ENCODE measurements around the gene PLEKHA5.
"Not testable (repeated sequence)": the region's sequence is repeated elsewhere in the genome, so short reads cannot be mapped to it uniquely, and the experiment has no call there.

PLEKHA5 gene

GRCh38 chr12:19169222-19169621 lies 39.7 kb downstream of the PLEKHA5 start:
- DNase-seq (ENCODE audit: low read depth) = no peak

DNA sequence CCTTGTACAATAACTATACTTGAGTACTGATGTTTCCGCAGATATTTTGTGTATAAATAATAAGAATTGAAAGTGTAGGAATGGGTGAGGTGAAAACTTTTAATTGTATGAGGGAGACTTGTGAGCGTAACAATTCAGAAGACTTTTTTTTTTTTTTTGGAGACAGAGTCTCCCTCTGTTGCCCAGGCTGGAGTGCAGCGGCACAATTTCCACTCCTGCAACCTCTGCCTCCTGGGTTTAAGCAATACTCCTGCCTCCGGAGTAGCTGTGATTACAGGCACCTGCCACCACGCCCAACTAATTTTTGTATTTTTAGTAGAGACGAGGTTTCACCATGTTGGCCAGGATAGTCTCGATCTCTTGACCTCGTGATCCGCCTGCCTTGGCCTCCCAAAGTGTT lies 40.8 kb downstream of the PLEKHA5 start:
- DNase-seq (ENCODE audit: low read depth) = not testable (repeated sequence)

DNA sequence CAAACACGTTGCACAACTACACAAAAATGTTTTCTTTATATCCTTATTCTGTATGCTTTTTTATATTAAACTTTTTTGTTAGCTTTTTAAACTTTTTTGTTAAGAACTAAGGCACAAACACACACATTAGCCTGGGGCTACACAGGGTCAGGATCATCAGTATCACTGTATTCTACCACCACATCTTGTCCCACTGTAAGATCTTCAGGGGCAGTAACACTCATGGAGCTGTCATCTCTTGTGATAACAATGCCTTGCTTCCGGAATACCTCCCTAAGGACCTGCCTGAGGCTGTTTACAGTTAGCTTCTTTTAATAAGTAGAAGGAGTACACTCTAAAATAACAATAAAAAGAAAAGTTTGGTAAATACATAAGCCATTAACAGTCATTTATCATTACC lies 42.2 kb downstream of the PLEKHA5 start:
- DNase-seq (ENCODE audit: low read depth) = no peak

DNA sequence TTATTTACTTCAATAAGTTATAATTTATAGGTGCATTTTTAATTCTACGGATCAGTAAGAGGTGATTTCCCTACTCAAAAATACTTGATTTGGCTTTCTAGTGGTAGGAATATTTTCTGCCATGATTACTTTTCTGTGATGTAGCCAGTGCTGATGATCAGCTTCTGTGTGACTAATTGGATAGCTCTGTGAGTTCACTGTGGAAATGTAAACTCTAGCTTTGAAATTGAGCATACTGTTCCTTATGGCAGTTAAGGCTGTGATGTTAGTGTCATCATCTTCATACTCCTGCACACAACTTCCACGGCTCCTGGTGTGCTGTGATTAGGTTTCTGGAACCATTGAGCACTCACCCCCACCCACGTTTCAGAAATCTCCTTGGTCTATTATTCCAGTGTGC lies 48.2 kb downstream of the PLEKHA5 start:
- no peak for DNase-seq (ENCODE audit: low read depth)

- no peak for DNase-seq (ENCODE audit: low read depth)
Measured at GRCh38 chr12:19179986-19180385, 50.5 kb downstream of the PLEKHA5 start.

DNA sequence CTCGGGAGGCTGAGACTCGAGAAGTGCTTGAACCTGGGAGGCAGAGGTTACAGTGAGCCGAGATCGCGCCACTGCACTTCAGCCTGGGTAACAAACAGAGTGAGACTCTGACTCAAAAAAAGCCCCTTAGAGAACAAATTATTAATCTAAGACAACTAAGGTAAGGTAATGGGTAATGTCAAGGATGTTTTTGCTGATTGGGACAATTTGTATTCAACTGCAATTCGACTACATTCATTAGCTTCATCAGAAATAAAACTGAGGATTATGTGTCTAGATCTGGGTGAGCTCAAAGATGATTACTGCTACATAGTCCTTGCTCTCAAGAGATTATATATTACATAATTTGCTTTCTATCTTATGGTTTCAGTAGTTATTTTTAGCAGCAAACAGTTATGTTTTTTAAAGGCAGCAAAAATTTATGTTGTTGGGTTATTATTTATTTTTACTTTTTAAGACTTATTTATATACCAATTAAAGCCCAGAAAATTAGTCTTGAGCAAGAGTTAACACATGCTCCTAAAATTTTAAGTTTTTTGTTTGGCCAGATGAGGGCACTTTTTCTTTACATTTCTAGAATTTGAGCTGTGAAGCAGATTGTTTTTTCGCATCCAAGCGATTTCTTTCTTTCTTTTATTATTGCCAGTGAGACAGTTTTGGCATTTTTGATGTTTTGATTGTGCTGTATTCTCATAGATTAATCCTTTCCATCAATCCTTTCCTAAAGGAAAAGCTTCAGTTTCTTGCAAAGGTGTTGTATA lies 52.3 kb downstream of the PLEKHA5 start:
- no peak for DNase-seq (ENCODE audit: low read depth)

GRCh38 chr12:19183121-19183838 lies 53.7 kb downstream of the PLEKHA5 start:
- no peak for DNase-seq (ENCODE audit: low read depth)

DNA sequence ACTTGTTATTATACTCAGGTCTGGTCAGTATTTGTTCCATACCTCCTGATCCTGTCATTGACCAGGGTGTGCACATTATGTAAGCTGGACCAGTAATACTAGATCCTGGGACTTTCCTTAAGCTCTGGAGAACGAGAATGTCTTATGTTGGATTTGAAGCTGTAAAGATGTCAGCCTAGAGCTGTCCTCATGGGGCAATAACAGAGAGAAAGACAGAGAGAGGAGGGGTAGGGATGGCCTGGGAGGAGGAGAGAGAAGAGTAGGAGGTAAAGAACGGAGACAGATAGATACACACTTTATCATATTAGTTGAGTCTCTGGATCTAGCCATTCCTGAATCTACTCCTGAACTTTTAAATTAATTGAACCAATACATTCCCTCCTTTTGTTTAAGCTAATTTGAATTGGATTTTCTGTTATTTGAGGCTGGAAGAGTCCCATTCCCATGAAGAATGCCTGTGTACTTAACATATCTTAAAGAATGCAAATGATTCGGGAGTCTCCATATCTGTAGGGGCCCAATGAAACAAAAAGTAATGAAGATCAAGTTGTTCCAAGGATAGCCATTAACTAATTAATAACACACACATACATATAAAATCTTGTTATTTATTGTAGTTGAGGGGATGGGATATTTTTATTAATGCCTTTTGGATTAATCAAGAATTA lies 55.9 kb downstream of the PLEKHA5 start:
- DNase-seq (ENCODE audit: low read depth) = no peak

DNA sequence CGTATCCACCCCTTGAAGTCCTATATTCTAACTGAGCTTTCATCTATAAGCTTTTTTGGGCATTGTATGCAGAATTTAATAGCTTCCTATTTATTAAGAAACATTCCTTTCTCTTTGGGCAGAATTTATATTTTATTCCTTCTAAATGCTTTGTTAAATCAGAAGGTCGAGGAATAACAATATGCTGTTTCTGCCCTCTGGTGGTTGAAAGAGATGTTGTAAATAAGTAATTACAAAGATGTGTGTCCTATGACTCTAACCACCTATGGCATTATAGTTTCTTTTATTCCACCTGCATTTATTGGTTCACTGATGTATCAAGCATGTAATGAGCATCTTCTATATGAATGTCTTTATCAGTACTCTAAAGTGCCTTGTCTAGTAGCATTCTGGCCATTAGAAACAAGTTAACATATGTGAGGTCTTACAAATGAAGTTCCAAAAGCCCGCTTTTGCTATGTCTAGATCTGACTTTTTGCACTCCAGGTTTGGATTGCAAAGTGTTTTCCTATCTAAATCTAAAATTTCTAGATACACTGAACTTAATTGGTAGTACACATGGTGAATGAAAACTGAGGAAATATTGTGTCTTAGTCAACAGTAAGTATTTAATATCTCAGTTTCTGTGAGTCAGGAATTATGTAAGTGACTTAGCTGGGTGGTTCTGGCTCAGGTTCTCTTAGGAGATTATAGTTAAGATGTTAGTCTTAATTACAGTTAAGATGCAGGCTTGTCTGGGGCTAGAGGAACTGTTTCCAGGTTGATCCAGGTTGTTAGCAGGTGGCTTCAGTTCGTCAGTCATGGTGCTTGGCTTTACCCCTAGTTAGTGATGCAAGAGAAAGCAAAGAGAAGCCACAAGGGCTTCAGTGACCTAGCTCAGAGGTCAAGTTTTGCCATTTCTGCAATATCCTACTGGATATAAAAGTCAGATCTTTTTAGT lies 57.5 kb downstream of the PLEKHA5 start:
- no peak for DNase-seq (ENCODE audit: low read depth)

DNA sequence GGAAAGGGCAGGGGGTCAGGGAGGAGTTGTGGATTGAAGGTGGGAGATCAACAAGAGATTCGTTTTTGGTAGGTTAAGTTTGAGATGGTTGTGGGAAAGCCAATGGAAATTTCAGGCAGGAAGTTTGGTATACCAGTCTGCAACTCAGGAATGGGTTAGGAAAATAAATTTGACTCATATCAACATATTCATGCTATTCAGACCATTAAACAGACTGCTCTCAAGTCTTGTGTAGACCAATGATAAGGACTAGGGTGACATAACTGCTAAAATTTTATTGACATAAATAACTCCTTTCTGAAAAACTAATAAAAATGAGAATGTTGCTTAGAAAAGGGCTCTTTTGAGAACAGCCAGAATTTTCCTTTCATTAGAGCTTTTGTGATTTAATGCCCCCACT lies 60.0 kb downstream of the PLEKHA5 start:
- no peak for DNase-seq (ENCODE audit: low read depth)

- DNase-seq (ENCODE audit: low read depth) = no peak
Measured at GRCh38 chr12:19190292-19191031, 60.9 kb downstream of the PLEKHA5 start.

DNA sequence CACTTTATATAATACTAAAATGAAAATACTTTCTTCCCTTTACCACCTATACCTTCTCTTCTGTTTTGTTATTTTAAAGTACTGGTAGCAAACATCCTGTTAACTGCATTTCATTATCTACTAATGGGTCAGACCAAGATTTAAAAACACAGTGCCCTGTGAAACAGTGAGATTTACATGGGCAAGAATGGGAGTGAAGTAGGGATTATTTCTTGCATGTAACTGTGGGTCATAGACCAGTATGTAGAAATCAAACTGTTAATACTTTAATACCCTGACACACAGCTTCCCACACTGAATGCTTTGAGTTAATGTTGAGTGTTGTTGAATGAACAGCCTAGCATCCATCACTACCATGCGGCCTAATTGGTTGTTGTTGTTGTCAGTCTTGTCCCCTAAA lies 61.6 kb downstream of the PLEKHA5 start:
- no peak for DNase-seq (ENCODE audit: low read depth)

DNA sequence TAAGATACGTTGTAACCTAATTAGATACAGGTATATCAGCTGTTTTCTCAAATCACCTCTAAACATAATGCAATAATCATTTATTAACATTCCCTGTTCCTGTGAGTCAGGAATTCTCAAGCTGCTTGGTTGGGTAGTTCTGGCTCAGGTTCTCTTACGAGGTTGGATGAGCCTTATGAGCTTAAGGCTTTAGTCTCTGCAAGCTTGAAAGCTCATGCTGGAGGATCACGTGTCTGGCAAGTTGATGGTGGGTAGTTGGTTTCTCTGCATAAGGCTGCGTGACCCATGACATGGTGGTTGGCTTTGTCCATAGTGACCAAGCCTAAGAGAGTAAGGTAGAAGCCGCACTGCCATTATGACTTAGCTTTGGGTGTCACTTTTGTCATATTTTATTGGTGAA lies 62.0 kb downstream of the PLEKHA5 start:
- no peak for DNase-seq (ENCODE audit: low read depth)

- no peak for DNase-seq (ENCODE audit: low read depth)
Measured at GRCh38 chr12:19192710-19193109, 63.2 kb downstream of the PLEKHA5 start.

DNA sequence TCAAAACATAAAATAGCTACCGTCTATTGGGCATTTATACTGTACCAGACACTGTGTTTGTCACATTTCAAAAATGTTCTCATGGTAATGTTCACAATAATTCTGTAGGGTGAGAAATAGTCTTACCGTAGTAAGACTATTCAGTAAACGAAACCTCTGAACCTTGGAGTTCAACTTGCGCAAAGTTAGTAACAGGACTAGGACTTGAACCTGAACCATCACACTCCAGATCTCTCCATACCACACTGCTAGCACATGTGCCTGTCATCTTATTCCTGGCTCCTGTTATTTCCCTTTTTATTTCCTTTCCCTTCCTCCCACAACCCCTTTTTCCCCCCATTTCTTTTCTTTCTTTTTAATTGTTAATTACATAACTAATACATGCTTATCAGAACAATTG lies 65.4 kb downstream of the PLEKHA5 start:
- DNase-seq (ENCODE audit: low read depth) = no peak

DNA sequence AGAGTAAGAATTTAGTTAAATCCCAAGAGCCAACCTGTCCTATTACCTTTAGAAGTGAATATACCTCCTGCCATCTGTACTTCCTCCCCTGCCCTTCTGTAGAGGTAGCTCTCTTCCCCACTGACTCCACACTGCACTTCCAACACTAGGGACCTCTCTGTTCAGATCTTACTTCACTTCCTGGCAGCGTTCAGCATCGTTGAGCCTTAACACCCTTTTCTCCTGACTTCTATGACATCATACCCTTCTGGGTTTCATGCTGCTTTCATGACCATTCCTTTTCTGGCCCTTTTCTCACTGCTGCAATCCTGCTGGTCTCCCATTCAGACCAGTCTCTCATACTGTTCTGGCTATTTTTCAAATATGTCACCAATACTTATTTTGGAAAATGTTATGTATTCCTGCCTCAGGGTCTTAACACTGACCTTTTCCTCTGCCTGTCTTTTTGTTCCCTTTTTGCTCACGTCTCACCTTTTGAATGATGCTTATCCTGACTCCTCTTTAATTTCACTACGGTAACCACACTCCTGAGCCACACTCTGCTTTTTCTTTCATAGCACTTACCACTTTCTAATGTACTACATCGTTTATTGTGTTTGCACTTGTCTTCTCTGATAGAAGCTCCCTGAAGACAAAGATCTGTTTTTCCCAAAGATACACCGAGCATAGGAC lies 67.6 kb downstream of the PLEKHA5 start:
- no peak for DNase-seq (ENCODE audit: low read depth)

- no peak for DNase-seq (ENCODE audit: low read depth)
Measured at GRCh38 chr12:19198272-19198671, 68.7 kb downstream of the PLEKHA5 start.

DNA sequence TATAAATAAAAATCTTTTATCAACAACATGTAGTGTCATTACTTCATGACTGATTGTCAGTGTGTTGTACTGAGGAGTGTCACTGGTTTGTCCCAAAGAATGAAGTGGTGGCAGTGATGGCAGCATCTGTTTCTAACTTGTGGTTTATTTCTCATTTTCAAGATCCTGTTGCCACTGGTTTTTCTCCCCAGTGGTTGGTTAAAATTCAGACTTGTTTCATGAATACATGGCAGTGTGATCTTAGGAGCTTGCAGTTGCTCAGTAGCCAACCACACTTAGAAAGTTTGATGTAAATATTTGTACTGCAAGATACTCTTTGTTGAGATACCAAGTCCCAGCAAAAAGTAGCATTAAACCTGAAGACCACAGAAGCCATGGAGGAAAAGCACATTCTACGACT lies 69.8 kb downstream of the PLEKHA5 start:
- no peak for DNase-seq (ENCODE audit: low read depth)

GRCh38 chr12:19200261-19200660 lies 70.7 kb downstream of the PLEKHA5 start:
- no peak for DNase-seq (ENCODE audit: low read depth)

GRCh38 chr12:19201661-19202060 lies 72.1 kb downstream of the PLEKHA5 start:
- no peak for DNase-seq (ENCODE audit: low read depth)

- no peak for DNase-seq (ENCODE audit: low read depth)
Measured at GRCh38 chr12:19203013-19203412, 73.5 kb downstream of the PLEKHA5 start.

All from stimulated activated CD8-positive, alpha-beta memory T cell treated with anti-CD3 and anti-CD28 coated beads, Interleukin-4, amount 100 ng/mL, for 24 hours (primary cell).